T47D (cell line): ENCODE results near the gene SND1.

Experiments used
- DNase-seq, 2 experiments: peaks; one replicate each; pipeline versions ENCODE4 v3.0.0 to v3.0.0-alpha.2; 2011 to 2012; ENCODE audit warnings: low read depth in 1 of 2, low spot score in 1 of 2
- JUND ChIP-seq: IDR thresholded peaks from 2 replicates; pipeline ENCODE4 v1.6.1; 2012; ENCODE audit warnings: low read depth
- in situ Hi-C: cut with HindIII; loops from 2 replicates; pipeline ENCODE4 v1.10.0; 2016; ENCODE audit warnings: low sequenced_read_pairs, low pct_unique_long_range_greater_than_20kb

The SND1 gene

GRCh38 chr7:128066395-128066794, 414.4 kb downstream of the SND1 start:
- in situ Hi-C loops: no loop called here
- no peak for TF ChIP-seq JUND

DNA sequence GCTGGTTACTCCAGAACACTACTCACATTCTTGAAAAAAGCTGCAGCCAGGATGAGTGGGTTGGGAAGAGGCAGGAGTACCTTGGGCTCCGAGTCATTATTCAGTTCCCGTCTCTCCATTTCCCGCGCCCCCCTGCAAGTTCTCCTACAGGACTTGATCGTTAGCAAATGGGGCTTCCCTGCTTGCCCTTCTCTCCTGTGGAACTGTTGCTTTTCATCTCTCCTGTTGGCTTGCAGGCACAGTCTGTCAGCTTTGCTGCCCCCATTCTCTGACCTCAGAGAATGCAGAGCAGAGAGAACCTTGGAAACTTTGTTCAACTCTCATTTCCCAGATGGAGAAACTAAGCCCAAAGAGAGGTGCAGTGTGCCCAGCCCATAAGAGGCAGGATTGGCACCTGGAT, 414.9 kb downstream of the SND1 start:
- no peak for TF ChIP-seq JUND
- peak in 1 of 2 experiments; percentile 6 for DNase-seq
- in situ Hi-C loops: no loop called here

More at GRCh38 chr7:128066395-128066794, 414.4 kb downstream of the SND1 start:
- no peak for DNase-seq

- no peak for TF ChIP-seq JUND
- DNase-seq: no peak
- in situ Hi-C loops: no loop called here
These were observed 416.0 kb downstream of the SND1 start for GRCh38 chr7:128067983-128068382.

DNA sequence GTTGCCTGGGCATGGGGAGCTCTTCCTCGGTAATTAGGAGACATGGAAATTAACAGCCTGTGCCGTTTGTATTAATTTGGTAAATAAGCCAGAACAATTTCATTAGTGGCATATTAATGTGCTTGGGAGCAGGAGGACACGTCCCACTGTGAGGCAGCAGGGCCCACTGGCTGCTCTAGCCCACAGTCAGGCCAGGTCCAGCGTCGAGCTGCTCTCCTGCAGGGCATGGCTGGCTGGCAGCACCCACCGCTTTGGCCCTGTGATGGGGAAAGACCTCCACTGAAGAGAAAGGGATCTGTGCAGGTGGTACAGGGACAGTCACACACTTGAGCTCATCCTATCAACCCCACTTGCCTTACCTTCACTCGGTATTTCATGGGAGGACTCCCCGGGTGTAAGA, 416.8 kb downstream of the SND1 start:
- in situ Hi-C loops: no loop called here
- no peak for TF ChIP-seq JUND
- no peak for DNase-seq

DNA sequence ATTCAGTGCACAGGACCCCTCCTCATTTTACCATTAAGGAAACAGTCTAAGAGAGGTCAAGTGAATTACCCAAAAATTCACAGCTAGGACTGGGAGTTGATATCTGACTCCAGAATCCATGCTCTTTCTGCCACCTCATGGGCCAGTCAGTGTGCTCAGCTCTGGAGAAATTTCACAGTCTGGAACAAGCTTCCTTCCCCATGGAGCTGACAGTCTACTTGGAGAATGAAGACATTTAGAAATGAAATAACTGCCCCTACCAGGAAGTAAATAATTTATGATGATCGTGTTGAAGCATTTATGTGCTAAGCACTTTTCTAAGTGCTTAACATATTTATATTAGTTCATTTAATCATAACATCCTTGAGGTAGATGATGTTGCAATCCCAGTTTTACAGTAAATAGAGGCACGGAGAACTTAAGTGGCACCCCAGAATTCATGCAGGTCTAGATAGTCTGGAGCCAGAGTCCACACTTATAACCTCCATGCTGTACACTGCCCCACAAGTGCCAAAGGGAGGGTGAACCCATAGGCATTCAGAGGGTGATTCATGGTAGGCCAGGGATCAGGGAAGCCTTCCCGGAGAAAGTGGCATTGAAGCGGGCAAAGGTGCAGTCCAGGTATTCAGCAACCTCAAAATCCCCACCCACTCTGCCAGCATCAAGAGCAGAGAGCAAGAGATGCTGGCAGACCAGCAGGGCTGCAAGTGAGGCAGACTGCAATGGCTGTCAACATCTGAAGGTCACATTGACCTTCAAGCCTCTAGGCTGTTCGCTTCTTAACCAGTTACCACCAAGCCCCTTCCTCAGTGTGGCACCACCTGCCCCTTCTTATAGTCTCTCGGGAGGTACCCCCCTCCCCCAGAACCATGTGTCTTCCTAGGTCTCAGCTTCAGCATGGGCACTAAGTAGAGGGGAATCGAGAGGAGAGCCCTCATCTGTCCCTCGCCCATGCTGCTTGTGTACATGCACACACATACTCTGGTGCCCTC, 417.7 kb downstream of the SND1 start:
- DNase-seq: no peak
- in situ Hi-C loops: no loop called here
- TF ChIP-seq JUND: no peak

GRCh38 chr7:128071376-128071775, 419.4 kb downstream of the SND1 start:
- in situ Hi-C loops: no loop called here
- no peak for TF ChIP-seq JUND
- no peak for DNase-seq

GRCh38 chr7:128071801-128072200, 419.8 kb downstream of the SND1 start:
- no peak for DNase-seq
- in situ Hi-C loops: no loop called here
- TF ChIP-seq JUND: no peak

DNA sequence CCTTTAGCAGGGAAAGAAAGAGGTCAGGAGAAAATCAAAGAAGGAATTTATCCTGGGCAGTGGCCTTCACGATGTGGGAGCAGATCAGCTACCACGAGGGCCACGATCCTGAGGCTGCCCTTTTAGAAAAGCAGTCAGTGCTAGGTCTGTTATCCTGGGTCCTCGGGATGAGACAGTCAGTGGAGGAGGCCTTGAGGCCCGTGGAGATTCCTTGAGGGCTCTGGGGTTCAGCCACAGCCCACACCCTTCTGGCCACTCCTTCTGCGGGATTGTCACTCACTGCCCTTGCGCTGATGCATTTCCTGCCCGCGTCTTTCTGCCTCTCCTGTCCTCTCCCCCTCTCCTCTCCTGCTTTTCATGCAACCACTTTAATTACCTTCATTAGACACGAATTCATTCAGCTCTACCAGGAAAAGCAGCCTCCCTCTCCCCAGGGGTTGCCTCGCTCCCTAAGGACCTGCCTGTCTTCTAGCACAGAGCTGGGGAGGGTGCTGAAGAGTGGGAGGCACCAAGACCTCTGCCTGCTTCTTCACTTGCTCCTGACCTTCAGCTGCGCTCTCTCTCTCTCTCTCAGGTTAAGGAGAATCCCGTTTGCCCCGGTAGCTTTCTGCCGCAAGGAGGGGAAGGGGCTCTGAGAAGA, 421.8 kb downstream of the SND1 start:
- in situ Hi-C loops: no loop called here
- no peak for DNase-seq
- TF ChIP-seq JUND: no peak

- no peak for TF ChIP-seq JUND
- in situ Hi-C loops: no loop called here
- no peak for DNase-seq
These were observed 422.3 kb downstream of the SND1 start for GRCh38 chr7:128074336-128074735.

DNA sequence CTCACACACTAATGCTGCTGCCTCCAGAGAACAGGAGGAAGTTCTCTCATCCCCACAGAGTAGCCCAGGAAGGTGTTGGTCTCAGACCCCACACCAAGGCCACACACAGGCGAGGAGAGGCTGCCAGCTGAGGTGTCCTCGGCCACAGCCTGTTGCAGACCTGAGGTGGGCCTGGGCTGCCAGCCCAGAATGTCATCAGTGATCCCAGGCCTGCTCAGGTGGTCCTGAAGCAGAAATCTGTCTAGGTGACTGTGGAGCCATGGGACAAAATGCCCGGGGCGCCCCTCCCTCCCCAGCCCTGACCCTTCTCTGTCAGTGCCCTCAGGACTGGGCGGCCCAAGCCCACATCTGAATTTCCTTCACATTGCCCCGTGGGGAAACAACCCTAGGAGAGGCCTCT, 422.7 kb downstream of the SND1 start:
- TF ChIP-seq JUND: no peak
- in situ Hi-C loops: no loop called here
- DNase-seq: no peak

DNA sequence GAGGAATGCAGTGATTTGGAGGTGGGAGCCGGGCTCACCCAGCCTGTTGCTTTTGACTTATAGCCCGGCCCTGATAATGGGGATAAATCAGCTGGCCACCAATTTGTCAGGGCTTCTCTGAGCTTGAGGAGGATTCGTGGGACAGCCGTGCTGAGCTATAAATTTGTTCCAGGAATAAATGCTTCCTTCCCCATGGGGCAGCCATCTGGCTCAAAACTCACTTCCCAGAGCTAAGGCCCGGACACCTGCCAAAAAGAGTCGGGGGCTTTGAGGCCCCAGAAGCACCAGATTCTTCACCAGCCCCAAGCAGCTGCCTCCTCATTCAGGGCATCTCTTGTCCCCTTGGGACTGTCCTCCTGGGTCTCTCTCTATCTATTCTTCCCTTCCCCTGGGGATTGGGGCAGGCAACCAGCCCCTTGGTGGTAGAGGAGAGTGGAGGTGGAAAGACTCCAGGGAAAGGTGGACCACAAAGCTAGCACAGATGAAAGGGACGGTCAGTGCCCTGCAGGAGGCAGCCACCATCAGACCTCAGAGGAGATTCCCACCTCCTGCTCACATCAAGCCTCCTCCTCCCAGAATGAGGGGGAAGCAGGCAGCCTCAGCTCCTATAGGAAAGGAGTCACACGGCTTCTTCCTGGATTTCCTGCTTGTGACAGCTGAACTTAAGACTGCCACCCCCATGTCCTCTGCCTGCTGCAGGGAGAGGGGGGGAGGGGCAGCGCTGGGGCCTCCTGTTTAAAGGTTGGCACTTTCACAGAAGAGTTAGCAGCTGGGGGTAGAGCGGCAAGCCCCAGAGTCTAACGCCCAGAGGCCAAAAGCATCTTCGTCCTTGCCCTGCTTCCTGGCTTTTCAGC, 423.5 kb downstream of the SND1 start:
- no peak for TF ChIP-seq JUND
- in situ Hi-C loops: no loop called here

DNA sequence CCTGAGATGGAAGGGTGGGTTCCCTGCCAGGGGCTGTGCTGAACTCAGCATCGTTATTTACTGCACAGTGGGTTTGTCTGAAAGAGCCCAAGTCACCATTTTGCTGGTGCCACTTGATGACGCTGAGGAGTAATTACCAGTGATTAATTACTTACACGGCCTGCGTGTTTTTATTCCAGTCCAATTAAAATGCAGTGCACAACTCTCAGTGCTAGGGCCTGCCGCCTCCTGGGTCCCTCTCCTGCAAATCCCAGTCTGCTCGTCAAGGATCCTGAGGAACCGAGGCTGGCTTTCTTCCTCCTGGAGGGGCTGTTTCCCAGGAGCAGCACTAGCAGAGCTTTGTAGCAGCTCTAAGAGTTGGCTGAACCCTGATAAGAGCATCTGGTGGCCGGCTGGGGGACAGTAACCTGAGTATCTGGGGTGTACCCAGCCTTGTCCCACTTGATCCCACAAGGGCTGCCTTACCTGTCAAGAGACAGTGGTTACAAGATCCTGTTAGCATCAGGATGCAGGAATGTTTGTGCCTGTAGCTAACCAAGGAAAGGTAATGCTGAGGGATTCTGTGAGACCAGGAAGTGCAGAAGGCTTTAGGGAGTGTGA, 424.3 kb downstream of the SND1 start:
- TF ChIP-seq JUND: no peak
- in situ Hi-C loops: no loop called here
- no peak for DNase-seq

More for the DNA sequence above, 423.5 kb downstream of the SND1 start:
- no peak for DNase-seq
